H1 (cell line): ENCODE results near the gene PGPEP1. TPM values are rescaled to one million over a fixed set of nuclear protein-coding genes. Genes with fewer than 3 reads are reported as not detected.

ENCODE experiments used
- CTCF ChIA-PET: fragments of 300-600 bp; sonication (Branson Sonifier 250); formaldehyde crosslinking; loops from one replicate; lab custom pipeline; 2021; ENCODE audit not compliant: partially characterized antibody; lab: Charles Lee
- POLR2A ChIA-PET: fragments of 300-600 bp; sonication (Branson Sonifier 250); formaldehyde crosslinking; loops from one replicate; lab custom pipeline; 2021; ENCODE audit warnings: inconsistent platforms; ENCODE audit not compliant: partially characterized antibody; lab: Charles Lee
- DNase-seq, 2 experiments: peaks; one replicate each; pipeline versions ENCODE4 v3.0.0 to v3.0.0-alpha.2; 2010 to 2022; ENCODE audit warnings: low spot score in 2 of 2, low read depth in 1 of 2, mixed read lengths in 1 of 2
- FAIRE-seq: peaks from 2 replicates; lab custom pipeline; 2011; peaks lifted over from hg19 to GRCh38; lab: Jason Lieb, UNC
- H2AFZ ChIP-seq: 2 replicates; pipeline ENCODE4 v1.8.1; 2012; ENCODE audit warnings: low read length, inconsistent platforms
- H2AK5ac ChIP-seq: 2 replicates; pipeline ENCODE4 v1.6.1; 2013; ENCODE audit warnings: low read depth, low read length
- H2BK120ac ChIP-seq: replicated peaks from 2 replicates; pipeline ENCODE3; 2013; ENCODE audit warnings: low read depth, low read length, inconsistent platforms
- H2BK12ac ChIP-seq: 2 replicates; pipeline ENCODE4 v1.6.1; 2013; ENCODE audit warnings: low read depth, low read length
- H2BK15ac ChIP-seq: 2 replicates; pipeline ENCODE4 v1.6.1; 2013; ENCODE audit warnings: low read length
- H2BK20ac ChIP-seq: 2 replicates; pipeline ENCODE4 v1.6.1; 2013; ENCODE audit warnings: low read length
- H2BK5ac ChIP-seq: 2 replicates; pipeline ENCODE4 v1.6.1; 2013; ENCODE audit warnings: low read depth, low read length
- H3K14ac ChIP-seq: 2 replicates; pipeline ENCODE4 v1.6.1; 2013; ENCODE audit warnings: inconsistent platforms; ENCODE audit not compliant: insufficient read length
- H3K18ac ChIP-seq: 2 replicates; pipeline ENCODE4 v1.6.1; 2013; ENCODE audit warnings: low read length; ENCODE audit errors: extremely low read depth
- H3K23ac ChIP-seq: 2 replicates; pipeline ENCODE4 v1.6.1; 2013; ENCODE audit warnings: inconsistent platforms; ENCODE audit not compliant: insufficient read length
- H3K23me2 ChIP-seq: 2 replicates; pipeline ENCODE4 v1.6.1; 2013; ENCODE audit warnings: low read depth, low read length
- H3K27ac ChIP-seq: 2 replicates; pipeline ENCODE4 v1.6.1; 2011; ENCODE audit warnings: low read depth, low read length, inconsistent platforms
- H3K27me3 ChIP-seq, 4 experiments: replicated peaks in 1 of 4; 1 replicate in 1 of 4; 2 replicates in 3 of 4; pipeline versions ENCODE4 v1.6.1 to v1.8.1; 2011 to 2013; ENCODE audit warnings: low read length in 3 of 4, mild to moderate bottlenecking in 3 of 4, inconsistent platforms in 2 of 4, mixed read lengths in 2 of 4, moderate library complexity in 1 of 4; ENCODE audit not compliant: control insufficient read depth in 3 of 4, insufficient read depth in 3 of 4; ENCODE audit errors: extremely low read depth in 1 of 4
- H3K36me3 ChIP-seq, 4 experiments: 2 replicates each; pipeline versions ENCODE4 v1.6.1 to v1.8.1; 2011 to 2013; ENCODE audit warnings: mild to moderate bottlenecking in 4 of 4, low read length in 3 of 4, moderate library complexity in 2 of 4, control low read depth in 1 of 4, inconsistent platforms in 1 of 4; ENCODE audit not compliant: insufficient read depth in 4 of 4, control insufficient read depth in 2 of 4
- H3K4ac ChIP-seq: replicated peaks from 2 replicates; pipeline ENCODE3; 2013; ENCODE audit warnings: low read length, low read depth, mixed read lengths, inconsistent platforms; ENCODE audit not compliant: insufficient read length
- H3K4me1 ChIP-seq, 4 experiments: replicated peaks in 1 of 4; 1 replicate in 1 of 4; 2 replicates in 3 of 4; pipeline versions ENCODE4 v1.6.1 to v1.8.1; 2011 to 2013; ENCODE audit warnings: low read length in 3 of 4, inconsistent platforms in 2 of 4, mixed read lengths in 1 of 4; ENCODE audit not compliant: insufficient read depth in 4 of 4, control insufficient read depth in 3 of 4
- H3K4me2 ChIP-seq, 2 experiments: 2 replicates each; pipeline versions ENCODE4 v1.6.1 to v1.8.1; 2011 to 2013; ENCODE audit warnings: low read depth in 2 of 2, low read length in 2 of 2, control low read depth in 1 of 2, inconsistent platforms in 1 of 2, mild to moderate bottlenecking in 1 of 2; ENCODE audit not compliant: insufficient read depth in 1 of 2
- H3K4me3 ChIP-seq, 4 experiments: fragments of 200-600, 300-600 bp in 1 of 4; sonication (generic), shearing (Covaris generic), sonication (Bioruptor Twin) in 1 of 4; 2 replicates each; pipeline versions ENCODE4 v1.5.1 to v1.8.1; 2011 to 2016; ENCODE audit warnings: low read length in 4 of 4, low read depth in 3 of 4, control low read depth in 2 of 4, inconsistent platforms in 2 of 4, mild to moderate bottlenecking in 2 of 4, mixed read lengths in 1 of 4, moderate library complexity in 1 of 4; ENCODE audit not compliant: insufficient read depth in 2 of 4; ENCODE audit errors: extremely low read depth in 1 of 4
- H3K56ac ChIP-seq: replicated peaks from 2 replicates; pipeline ENCODE3; 2013; ENCODE audit warnings: low read depth, mild to moderate bottlenecking, mixed read lengths, low read length, inconsistent platforms; ENCODE audit not compliant: insufficient read length
- H3K79me1 ChIP-seq: 2 replicates; pipeline ENCODE4 v1.6.1; 2013; ENCODE audit warnings: low read depth, low read length, control low read depth
- H3K79me2 ChIP-seq, 2 experiments: 2 replicates each; pipeline versions ENCODE4 v1.6.1 to v1.8.1; 2012 to 2013; ENCODE audit warnings: low read length in 2 of 2, mild to moderate bottlenecking in 2 of 2, inconsistent platforms in 1 of 2; ENCODE audit not compliant: insufficient read depth in 2 of 2, control insufficient read depth in 1 of 2
- H3K9ac ChIP-seq, 4 experiments: replicated peaks in 1 of 4; 1 replicate in 1 of 4; 2 replicates in 3 of 4; pipeline versions ENCODE4 v1.6.1 to v1.8.1; 2011 to 2013; ENCODE audit warnings: low read depth in 3 of 4, low read length in 3 of 4, control low read depth in 2 of 4, mild to moderate bottlenecking in 2 of 4, moderate library complexity in 2 of 4, inconsistent platforms in 1 of 4; ENCODE audit errors: extremely low read depth in 1 of 4
- H3K9me3 ChIP-seq, 2 experiments: 2 replicates each; pipeline versions ENCODE4 v1.6.1 to v1.8.1; 2012 to 2013; ENCODE audit warnings: mild to moderate bottlenecking in 2 of 2, moderate library complexity in 2 of 2, control low read depth in 1 of 2, inconsistent platforms in 1 of 2, low read depth in 1 of 2, low read length in 1 of 2, mixed read lengths in 1 of 2; ENCODE audit not compliant: insufficient read depth in 2 of 2
- H4K20me1 ChIP-seq, 2 experiments: replicated peaks in 1 of 2; 2 replicates each; pipeline versions ENCODE3 to v1.8.1; 2011 to 2013; ENCODE audit warnings: inconsistent platforms in 2 of 2, low read length in 2 of 2, mild to moderate bottlenecking in 1 of 2; ENCODE audit not compliant: insufficient read depth in 2 of 2, control insufficient read depth in 1 of 2
- H4K5ac ChIP-seq: 2 replicates; pipeline ENCODE4 v1.6.1; 2013; ENCODE audit warnings: low read length, low read depth, mixed read lengths, inconsistent platforms; ENCODE audit not compliant: insufficient read length
- H4K8ac ChIP-seq: 2 replicates; pipeline ENCODE4 v1.8.0; 2013; ENCODE audit warnings: mild to moderate bottlenecking, moderate library complexity, low read length, inconsistent platforms; ENCODE audit not compliant: insufficient read depth; ENCODE audit errors: extremely low read depth
- H4K91ac ChIP-seq: replicated peaks from 2 replicates; pipeline ENCODE3; 2013; ENCODE audit warnings: low read length, mixed read lengths, inconsistent platforms; ENCODE audit not compliant: insufficient read length
- ASH2L ChIP-seq: fragments of 200-600, 300-600 bp; sonication (generic); IDR thresholded peaks from one replicate; pipeline ENCODE4 v1.7.1; 2017; ENCODE audit warnings: low read length
- CTCF ChIP-seq, 3 experiments: IDR thresholded peaks; 1 replicate in 2 of 3; 2 replicates in 1 of 3; pipeline versions ENCODE4 v1.5.1 to v1.6.1; 2011; ENCODE audit warnings: low read length in 3 of 3, mild to moderate bottlenecking in 3 of 3, inconsistent platforms in 2 of 3, low read depth in 1 of 3, moderate library complexity in 1 of 3; ENCODE audit not compliant: insufficient read depth in 1 of 3; ENCODE audit errors: control extremely low read depth in 1 of 3
- NRF1 ChIP-seq: IDR thresholded peaks from 2 replicates; pipeline ENCODE4 v1.6.1; 2011; ENCODE audit warnings: mild to moderate bottlenecking, low read depth, low read length, improper control_type of control experiment
- RAD21 ChIP-seq, 2 experiments: IDR thresholded peaks in 1 of 2; conservative IDR thresholded peaks in 1 of 2; 2 replicates each; pipeline ENCODE4 v1.6.1; 2011; ENCODE audit warnings: low read depth in 2 of 2, low read length in 2 of 2, improper control_type of control experiment in 1 of 2, inconsistent platforms in 1 of 2, mild to moderate bottlenecking in 1 of 2, moderate library complexity in 1 of 2
- SAP30 ChIP-seq: fragments of 300-600 bp; sonication (generic); IDR thresholded peaks from 2 replicates; pipeline ENCODE4 v1.7.1; 2012; ENCODE audit warnings: low read length, moderate library complexity, mild to moderate bottlenecking, inconsistent platforms; ENCODE audit not compliant: insufficient read depth, insufficient replicate concordance
- TEAD4 ChIP-seq: IDR thresholded peaks from 2 replicates; pipeline ENCODE4 v1.6.1; 2012; ENCODE audit warnings: low read depth, low read length, inconsistent platforms, mixed read lengths
- WGBS, 2 experiments: shearing (Covaris generic) in 1 of 2; methylation state at CpG; one replicate each; pipeline versions ENCODE4 v1.1.6 to v1.1.7; 2013 to 2015; ENCODE audit warnings: low lambda C conversion rate in 2 of 2, mixed read lengths in 2 of 2, inconsistent platforms in 1 of 2, low coverage in 1 of 2, missing lambda C conversion rate in 1 of 2; ENCODE audit not compliant: insufficient replicate concordance in 2 of 2, insufficient coverage in 1 of 2, insufficient read length in 1 of 2; ENCODE audit errors: extremely low coverage in 1 of 2, missing lambda C conversion rate in 1 of 2; 5-methylcytosine and 5-hydroxymethylcytosine counted together
- polyA plus RNA-seq, 7 experiments: library from polyadenylated mRNA; depleted of rRNA in 3 of 7; stranded (reverse) in 5 of 7; unstranded in 2 of 7; fragments of >200 nt in 5 of 7; fragments of 200-250 nt in 2 of 7; gene quantifications; 1 replicate in 5 of 7; 2 replicates in 1 of 7; 4 replicates in 1 of 7; pipeline versions ENCODE4 v1.2.1 to v1.2.3, GENCODE V29; 2011 to 2013; ENCODE audit warnings: missing spikeins in 2 of 7, mixed read lengths in 2 of 7
- total RNA-seq: library from RNA; stranded (reverse); fragmentation: NEBNext Ultra II Directional; extraction: Animal tissue kit (Norgen Biotek cat#: 25700); gene quantifications from 2 replicates; pipeline ENCODE4 v1.2.1, GENCODE V29; 2021

The PGPEP1 gene
- total and polyA plus RNA-seq, 2 of the 8 experiments (the other 6 are each of a cell fraction or from before 2014, with no cell fraction given) = 17.0 to 33.4 TPM

DNA sequence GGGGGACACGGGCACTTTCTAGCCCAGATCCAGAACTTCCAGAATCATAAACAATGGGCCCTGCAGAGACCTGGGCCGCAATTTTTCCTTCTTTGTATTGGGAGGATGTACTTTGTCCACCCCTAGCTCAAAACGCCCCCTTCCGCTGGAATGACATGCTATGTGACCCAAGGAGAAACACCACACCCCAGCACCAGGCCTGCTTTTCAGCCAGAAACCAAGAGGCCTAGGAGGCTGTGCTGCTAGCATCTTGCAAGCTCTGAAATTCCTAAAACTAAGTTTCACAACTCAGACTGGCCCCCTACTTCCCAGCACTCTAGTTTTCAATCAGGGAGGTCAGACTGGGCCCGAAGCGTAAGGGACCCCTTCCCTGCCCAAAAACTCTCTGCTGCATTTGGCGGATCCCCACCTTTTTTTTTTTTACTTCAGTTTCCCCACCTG is 18.1 kb upstream of the PGPEP1 start:
- Histone ChIP-seq H2BK20ac (no peak overlapping the region), H3K4me1 (peaks cover 6 to 9% (median 7%) of the 10 kb centered on the region in 4 experiments), H3K4me3 (peak overlapping the region; percentile 70 to 82 (median 78)), H3K4ac (peak overlapping the region; percentile 25), H3K79me2 (peaks cover 20 to 45% of the 10 kb centered on the region in 2 experiments), H4K91ac (peak overlapping the region; percentile 12), H4K8ac (peak overlapping the region; percentile 98), H3K56ac (no peak overlapping the region), H3K9ac (peak overlapping the region; percentile 86 to 91 (median 90)), H3K36me3 (peaks cover 0 to 7% (median 0%) of the 10 kb centered on the region in 4 experiments; a peak in 2 of 8 replicates), H3K79me1 (peaks cover 15% of the 10 kb centered on the region), H2BK15ac (no peak overlapping the region), H3K4me2 (peak overlapping the region; percentile 69 to 74), H2BK5ac (no peak overlapping the region), H3K14ac (no peak overlapping the region), H3K18ac (peak overlapping the region; percentile 80; the same call in 1 of the 2 replicates), H3K9me3 (no peaks in the 10 kb centered on the region), H3K23ac (no peak overlapping the region), H4K5ac (peak overlapping the region; percentile 82), H3K23me2 (no peaks in the 10 kb centered on the region), H2AFZ (no peak overlapping the region), H2BK120ac (no peak overlapping the region), H4K20me1 (peaks cover 6 to 15% of the 10 kb centered on the region in 2 experiments), H2BK12ac (no peak overlapping the region), H3K27ac (peak overlapping the region; percentile 92), H3K27me3 (no peaks in the 10 kb centered on the region), H2AK5ac (no peak overlapping the region)
- WGBS, 2 experiments = 19% methylated on average over 4 of the region's 7 CpGs; no CpG with 5 or more reads in 1 of the 2 experiments
- DNase-seq (no peak), FAIRE-seq (peak; percentile 36)
- TF ChIP-seq TEAD4 (0 out of 2 replicates have a peak, but pooled peaks have one; percentile 11), CTCF (IDR thresholded peaks at IDR 0.05; ENCODE audit: control extremely low read depth in 1 of 3, insufficient read depth in 1 of 3, low read depth in 1 of 3, low read length in 3 of 3) (peak; percentile 19 to 48 (median 38); a peak in 3 of 4 replicates), RAD21 (IDR thresholded peaks at IDR 0.05 in 1 of 2, conservative IDR thresholded peaks at IDR 0.05 in 1 of 2; ENCODE audit: low read depth in 2 of 2, low read length in 2 of 2) (peak; percentile 25 to 34; a peak in 2 of 4 replicates), SAP30 (peak; percentile 82), ASH2L (no peak), NRF1 (no peak)
- POLR2A ChIA-PET = interaction anchor here (0.6 to 13.8 kb wide), 28 partner anchors 10 to 223 kb away, joined by 3 to 200 read pairs (median 4); partner anchors contain the start of genes GDF15, IQCN and JUND
- CTCF ChIA-PET = interaction anchor here (0.7 to 13.7 kb wide), 20 partner anchors 10 to 326 kb away, joined by 3 to 242 read pairs (median 3); partner anchors contain the start of genes IQCN, JUND and SSBP4
